ENCODE measurements around the gene ANP32A.

Gene ANP32A

GRCh38 chr15:68819495-68820294 lies 1.0 kb downstream of the ANP32A start:
- DNase-seq (ENCODE audit: low spot score), result no peak

DNA sequence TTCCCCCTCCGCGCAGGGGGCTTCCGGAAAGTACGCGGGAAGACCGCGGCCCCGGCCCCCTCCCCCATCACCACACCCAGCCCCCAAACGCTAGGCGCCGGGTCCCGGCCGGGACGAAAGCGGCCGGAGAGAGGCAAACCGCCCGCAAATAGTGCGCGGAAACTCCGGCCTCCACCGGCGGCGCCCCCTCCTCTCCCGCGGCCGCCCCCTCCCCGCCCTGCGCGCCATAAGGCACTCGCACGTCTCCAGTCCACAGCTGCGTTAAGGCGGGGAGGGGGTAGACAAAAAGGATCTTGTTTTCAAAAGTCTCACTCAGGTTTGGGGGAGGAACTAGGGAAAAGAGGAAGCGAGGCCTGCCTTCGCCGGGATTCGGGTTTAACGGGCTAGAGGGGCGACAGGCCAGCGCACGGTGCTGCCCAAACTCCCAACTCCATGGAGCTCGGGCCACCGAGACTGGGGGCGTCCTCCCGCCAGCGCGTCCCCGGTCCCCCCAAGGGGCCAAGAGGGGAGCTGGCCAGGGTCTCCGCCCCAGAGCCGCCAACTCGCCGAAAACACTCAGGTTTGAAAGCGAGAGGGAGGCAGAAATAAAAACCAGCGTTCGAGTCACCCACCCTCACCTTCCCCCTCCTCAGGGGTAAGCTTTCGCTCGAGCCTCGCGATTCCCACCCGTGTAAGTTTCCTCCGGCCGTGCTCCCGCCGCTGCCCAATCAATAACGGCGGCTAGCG lies 1.8 kb downstream of the ANP32A start:
- DNase-seq (ENCODE audit: low spot score), result no peak

- DNase-seq (ENCODE audit: low spot score), result no peak
Measured at GRCh38 chr15:68818066-68818768, 2.5 kb downstream of the ANP32A start.

DNA sequence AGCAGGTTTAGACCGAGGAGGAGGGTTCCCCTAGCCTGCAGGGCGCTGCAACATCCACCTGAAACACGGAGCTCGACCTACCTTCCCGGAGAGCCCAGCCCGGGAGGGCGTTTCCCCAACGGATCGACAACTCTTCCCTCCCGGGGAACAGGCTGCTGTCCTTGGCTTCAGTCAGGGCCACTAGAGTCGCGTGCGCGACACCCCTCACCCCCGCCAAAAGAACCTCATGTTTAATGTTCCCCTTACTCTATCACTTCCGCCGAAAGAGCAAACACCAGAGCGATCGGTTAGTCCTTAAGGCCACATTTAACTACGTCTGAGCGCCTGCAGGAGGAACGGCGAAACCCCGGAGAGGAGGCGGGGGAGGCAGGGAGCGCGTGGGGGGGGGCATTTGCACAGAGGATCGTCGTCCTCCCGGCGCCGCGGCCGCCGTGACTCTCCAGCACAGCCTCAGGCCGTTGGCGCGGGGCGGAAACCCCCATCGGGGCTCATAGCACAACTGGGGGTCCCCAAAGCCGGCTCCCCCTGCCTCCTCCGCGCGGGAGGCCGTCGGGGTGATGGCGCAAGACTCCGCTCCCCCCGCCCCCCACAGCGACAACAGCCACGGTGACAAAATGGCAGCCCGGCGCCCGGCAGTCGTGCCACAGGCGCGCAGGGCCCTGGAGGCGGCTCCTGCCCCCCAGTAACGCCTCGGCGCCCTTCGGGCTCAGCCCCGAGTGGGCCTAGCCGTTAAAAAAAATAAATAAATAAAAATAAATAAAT lies 3.2 kb downstream of the ANP32A start:
- no peak for DNase-seq (ENCODE audit: low spot score)

GRCh38 chr15:68816795-68817303 lies 3.8 kb downstream of the ANP32A start:
- no peak for DNase-seq (ENCODE audit: low spot score)

DNA sequence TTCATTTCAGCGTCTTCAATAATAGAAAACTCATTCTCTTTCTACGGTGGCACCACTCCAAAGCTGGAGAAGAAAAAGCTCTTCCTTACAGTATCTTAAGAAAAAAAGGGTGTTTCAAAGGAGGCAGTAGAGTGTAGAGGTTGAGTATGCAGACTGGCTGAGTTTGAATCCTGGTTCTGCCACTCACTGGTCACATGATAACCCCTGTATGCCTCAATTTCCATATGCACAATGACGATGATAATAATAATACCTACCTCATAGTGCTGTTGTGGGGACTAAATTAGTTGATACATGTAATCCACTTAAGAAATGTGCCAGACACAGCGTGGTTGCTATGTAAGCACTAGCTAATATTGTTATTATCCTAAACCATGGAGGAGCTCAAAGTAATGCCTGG lies 4.5 kb downstream of the ANP32A start:
- no peak for DNase-seq (ENCODE audit: low spot score)

DNA sequence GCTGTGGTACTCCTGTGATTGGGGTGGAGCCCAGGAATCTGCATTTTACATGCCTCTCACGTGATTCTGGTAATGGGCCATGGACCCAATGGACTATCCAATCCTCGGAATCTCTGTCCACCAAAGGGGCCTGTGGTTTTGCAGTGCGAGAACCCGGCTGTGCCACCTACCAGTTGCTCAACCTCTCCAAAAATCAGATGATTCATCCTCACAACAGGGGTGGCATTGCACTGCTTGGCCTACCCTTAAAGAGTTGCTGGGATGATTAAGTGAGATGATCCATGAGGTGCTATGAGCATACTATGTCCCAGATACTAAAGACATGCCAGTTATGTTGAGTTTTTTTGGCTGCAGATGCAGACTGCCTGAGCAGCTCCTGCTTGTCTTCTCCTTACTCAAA lies 5.1 kb downstream of the ANP32A start:
- no peak for DNase-seq (ENCODE audit: low spot score)

DNA sequence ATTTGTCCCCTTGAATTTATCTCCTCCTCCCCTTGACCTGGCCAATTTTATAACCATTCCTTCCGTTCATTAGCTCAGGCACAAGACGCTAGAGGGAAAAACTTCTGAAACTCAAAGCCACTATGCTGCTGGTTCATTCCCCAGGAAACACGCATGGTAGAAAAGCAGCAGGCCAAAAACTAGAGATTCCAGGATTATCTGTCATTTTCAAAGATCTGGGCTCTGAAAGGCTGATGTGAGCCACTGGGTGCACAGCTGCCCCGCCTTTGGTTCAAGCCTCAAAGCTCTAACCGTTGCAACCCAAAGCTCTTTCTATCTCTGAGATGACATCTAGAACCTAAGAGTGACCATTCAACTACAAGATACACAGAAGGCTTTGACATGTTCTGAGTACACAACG lies 6.1 kb downstream of the ANP32A start:
- no peak for DNase-seq (ENCODE audit: low spot score)

- DNase-seq (ENCODE audit: low spot score), result no peak
Measured at GRCh38 chr15:68812597-68813431, 7.9 kb downstream of the ANP32A start.

DNA sequence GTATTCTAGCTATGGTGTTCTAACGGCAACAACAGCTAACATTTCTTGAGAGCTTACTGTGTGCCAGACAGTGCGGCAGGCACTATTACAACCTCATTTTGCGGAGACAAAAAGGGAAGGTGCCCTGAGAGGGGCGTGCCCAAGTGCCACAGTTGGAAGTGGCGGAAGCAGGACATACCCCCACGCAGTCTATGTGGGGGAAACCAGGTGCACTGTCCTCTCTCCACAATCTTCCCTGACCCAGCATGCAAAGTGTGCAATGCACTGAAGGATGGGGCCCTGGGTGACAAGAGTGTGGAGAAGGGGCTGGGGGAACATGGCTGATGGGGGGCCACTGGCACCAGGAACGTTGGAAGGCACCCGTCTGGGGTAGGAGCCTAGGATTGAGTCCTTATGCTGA lies 8.6 kb downstream of the ANP32A start:
- no peak for DNase-seq (ENCODE audit: low spot score)

- no peak for DNase-seq (ENCODE audit: low spot score)
Measured at GRCh38 chr15:68809517-68809916, 11.2 kb downstream of the ANP32A start.

GRCh38 chr15:68808770-68809169 lies 11.9 kb downstream of the ANP32A start:
- no peak for DNase-seq (ENCODE audit: low spot score)

GRCh38 chr15:68808091-68808490 lies 12.6 kb downstream of the ANP32A start:
- DNase-seq (ENCODE audit: low spot score), result no peak

- DNase-seq (ENCODE audit: low spot score), result no peak
Measured at GRCh38 chr15:68807249-68807648, 13.4 kb downstream of the ANP32A start.

DNA sequence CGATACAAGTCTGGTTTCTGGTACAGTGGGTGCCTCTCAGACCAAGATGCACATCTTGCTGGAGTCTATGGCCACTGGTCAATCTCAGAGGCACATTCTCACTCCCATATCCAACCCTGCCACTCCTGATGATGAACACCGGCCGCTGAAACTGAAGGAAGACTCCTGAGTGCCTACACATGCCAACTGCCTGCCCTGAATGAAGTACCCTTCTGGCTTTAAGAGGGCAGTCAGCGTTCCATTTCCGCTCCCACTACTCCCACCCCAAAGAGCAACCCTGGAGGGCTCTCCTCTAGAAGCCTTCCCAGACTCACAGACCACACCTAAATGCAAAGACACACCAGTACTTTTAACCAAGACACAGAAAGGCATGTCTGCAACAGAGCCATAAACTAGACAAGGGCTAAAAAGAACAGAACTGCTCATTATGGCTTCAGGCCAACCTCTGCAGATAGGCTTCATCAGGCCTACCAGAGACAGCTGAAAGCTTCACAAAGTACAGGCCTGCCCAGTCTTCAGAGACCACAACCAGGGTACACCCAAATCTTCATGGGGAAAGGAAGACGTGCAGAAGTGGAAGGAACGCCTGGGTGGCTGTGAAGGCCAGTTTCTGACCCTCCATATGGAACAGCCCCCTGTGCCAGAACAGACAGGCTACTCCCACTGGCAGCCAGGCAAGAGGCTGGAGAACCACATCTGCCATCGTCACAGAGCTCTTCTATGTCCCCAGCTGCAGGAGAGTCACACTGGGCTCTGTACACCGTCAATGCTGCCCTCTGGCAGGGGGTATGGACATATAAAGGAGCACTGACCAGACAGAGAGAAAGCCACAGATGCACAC lies 14.3 kb downstream of the ANP32A start:
- no peak for DNase-seq (ENCODE audit: low spot score)

DNA sequence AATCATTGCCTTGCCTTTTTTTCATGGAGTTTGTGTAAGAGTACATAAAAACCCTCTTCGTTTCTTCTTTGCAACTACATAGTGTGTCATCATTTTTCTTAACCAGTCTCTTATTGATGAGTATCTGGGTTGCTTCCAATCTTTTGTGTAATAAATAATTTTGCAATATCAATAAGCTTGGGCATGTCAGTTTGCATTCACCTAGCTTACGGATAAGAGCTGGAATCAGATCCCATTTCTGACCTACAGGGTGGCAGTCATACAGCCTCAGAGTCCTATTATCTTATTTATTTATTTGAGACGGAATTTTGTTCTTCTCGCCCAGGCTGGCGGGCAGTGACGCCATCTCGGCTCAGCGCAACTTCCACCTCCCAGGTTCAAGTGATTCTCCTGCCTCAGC lies 18.3 kb downstream of the ANP32A start:
- no peak for DNase-seq (ENCODE audit: low spot score)

DNA sequence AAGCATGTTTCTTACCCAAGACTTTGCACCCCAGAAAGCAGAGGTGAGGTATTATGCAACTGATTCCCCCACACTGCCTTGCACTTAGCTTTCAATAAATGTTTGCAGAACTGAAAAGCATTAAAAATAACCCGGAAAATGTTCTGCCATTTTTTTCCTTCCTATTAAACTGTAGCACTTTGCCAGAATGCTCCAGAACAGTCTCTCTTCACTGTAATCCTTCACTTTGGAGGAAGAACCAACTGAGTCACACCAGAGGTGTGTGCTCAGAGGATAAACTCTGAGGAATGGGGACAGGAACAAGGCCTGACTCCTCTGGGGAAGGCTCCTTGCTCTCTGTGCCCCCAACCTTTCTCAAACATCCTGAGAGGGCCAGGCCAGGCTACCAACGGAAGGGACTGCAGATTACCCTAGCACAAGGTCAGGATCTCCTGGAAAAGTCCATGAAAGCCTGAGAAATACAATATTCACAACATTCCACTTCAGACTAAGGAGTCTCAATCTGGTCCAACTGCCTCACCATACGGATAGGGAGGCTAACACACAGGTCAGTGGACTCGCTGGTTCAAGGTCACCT lies 19.0 kb downstream of the ANP32A start:
- no peak for DNase-seq (ENCODE audit: low spot score)

DNA sequence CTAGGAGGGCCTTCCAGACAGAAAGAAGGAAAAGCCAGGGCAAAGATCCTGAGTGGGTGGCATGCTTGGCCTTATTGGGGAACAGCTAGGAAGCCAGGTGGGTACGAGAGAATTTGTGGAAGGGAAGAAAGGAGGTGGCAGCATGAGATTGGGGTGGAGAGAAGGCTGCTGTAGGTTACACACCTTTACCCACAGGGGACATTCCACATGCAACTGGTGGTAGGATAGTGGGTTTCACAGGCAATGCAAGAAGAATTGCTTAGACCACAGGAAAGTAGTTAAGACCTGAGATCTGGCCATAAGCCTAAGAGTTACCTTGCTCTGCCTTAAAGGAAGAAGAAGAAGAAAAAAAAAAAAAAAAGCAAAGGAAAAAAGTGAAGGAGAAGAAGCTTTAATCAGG lies 19.8 kb downstream of the ANP32A start:
- no peak for DNase-seq (ENCODE audit: low spot score)

GRCh38 chr15:68798346-68799094 lies 22.2 kb downstream of the ANP32A start:
- no peak for DNase-seq (ENCODE audit: low spot score)
